Adrenal gland (tissue), 5 donors: Measurements from ENCODE around the gene PPP6R2.

Experiments
- CTCF ChIP-seq, 6 experiments: fragments of 450-650 bp in 4 of 6; fragments of 200-600 bp in 2 of 6; sonication (generic) in 1 of 6; IDR thresholded peaks; 1 replicate in 5 of 6; 2 replicates in 1 of 6; pipeline versions ENCODE4 v1.5.1 to v1.8.0; 2016 to 2021; ENCODE audit warnings: antibody characterized with exemption in 6 of 6, mild to moderate bottlenecking in 2 of 6, moderate library complexity in 1 of 6
- POLR2A ChIP-seq, 2 donors: fragments of 450-650 bp; IDR thresholded peaks; one replicate each; pipeline ENCODE4 v1.6.1; 2017; ENCODE audit warnings: antibody characterized with exemption in 2 of 2, mild to moderate bottlenecking in 2 of 2, moderate library complexity in 1 of 2
- donor health status: DM: no; HTN: no; CAD: no.

DNA sequence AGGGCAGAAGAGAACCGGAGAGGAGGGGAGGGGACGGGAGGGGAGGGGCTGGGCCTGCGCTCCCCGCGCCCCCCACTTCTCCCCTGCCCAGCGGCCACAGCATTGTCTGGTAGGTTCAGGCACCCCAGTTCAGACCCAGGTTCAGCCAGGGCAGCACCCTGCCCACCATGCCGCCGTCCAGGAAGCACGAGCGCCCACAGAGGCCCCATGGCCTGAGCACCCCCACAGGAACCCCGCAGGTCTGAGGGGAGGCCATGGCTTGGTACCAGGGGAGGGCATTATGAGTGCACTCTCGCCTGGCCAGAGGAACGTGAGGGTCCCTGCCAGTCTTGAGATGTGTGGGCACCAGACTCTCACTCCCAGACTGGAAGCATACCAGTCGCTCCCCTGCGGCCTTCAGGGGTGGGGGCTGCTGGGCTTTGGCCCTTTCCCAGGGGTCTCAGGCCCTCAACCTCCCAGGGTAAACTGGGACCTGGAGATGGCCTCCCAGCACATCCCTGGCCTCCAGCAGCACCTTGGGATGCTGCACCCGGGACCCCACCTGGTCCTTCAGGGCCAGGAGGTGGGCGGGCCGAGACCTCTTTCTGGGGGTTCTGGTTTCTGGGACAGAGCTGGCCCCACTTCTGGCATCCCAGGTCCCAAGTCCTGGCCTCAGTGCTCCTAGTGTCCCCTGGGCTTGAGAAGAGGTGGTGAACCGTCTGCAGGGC, 35.1 kb upstream of the PPP6R2 start:
- TF ChIP-seq CTCF (IDR thresholded peaks at IDR 0.05): no peak
- no peak for TF ChIP-seq POLR2A (IDR thresholded peaks at IDR 0.05)
